GM18505 (cell line): ENCODE measurements around the gene CCDC18.

ENCODE experiments used
- ATAC-seq: cut with Tn5 transposase; IDR thresholded peaks from one replicate; pipeline ENCODE4 v1.9.1; 2021; ENCODE audit not compliant: unreplicated experiment
- POLR2A ChIP-seq: IDR thresholded peaks from 4 replicates; pipeline ENCODE4 v1.6.1; 2011; ENCODE audit warnings: borderline replicate concordance; ENCODE audit not compliant: insufficient read depth, insufficient read length; ENCODE audit errors: extremely low read depth

CCDC18 gene

DNA sequence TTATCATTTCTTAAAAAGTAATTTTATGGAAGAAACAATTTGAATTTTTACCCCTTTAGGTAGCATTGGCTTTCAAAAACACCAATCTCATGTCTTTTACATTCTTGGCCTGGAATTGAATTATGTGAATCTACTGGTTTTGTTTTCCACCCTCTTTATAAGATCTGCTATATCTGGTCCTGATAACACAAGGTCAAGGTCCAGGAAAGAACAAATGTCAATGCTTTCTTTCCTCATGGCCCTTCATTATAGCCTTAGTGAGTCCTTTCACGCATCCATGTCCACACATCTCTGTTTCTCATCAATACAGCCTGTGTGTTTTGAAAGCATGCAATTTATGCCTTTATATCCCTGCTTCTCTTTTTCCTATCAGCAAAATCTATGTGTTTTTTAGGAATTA lies 141.2 kb downstream of the CCDC18 start:
- ATAC-seq, result no peak
- TF ChIP-seq POLR2A, result no peak

DNA sequence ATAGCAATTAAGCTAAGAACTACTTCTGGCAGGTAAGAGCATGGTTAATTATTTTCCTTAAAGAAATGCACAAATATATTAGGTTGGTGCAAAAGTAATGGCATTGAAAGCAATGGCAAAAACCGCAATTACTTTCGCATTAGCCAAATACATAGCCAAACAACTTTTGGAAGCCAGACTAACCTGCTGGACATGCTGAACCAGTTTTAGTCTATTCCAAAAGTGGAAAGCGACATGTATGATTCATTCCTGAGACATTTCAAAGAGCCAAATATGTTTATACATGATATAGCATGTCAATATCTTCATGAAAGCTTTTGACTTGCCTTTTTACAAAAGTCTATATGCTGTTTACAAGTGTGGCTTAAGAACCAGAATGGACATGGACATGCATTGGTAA lies 141.8 kb downstream of the CCDC18 start:
- TF ChIP-seq POLR2A, result no peak
- ATAC-seq, result no peak

DNA sequence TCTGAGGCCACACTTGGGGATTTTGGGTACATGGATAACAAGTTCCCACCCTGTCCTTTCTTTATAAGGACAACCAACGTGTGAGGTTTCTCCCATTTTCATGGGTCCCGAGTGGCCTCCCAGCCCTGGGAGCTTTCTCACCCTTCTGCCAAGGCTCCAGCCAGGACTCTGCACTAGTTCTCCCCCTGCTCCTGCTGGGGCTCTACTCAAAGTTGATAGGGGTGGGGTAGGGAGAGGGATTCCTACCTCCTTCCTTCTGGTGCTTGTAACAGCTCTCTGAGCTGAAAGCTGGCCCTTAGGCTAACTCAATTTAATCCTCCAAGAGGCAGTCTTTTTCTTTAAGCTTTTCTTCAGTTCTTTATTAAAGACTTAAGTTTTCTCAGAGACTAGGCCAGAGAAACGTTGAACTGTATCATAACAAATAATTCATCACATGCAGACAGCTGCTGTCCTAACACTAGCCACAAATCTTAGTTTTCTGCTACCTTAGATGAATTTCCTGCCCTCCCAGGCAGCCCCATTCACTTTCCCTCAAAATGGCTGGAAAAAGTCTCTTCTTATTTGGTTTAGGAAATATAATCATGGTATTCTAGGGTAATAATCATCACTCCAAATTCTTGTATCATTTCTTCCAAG lies 142.8 kb downstream of the CCDC18 start:
- no peak for TF ChIP-seq POLR2A
- ATAC-seq, result no peak

DNA sequence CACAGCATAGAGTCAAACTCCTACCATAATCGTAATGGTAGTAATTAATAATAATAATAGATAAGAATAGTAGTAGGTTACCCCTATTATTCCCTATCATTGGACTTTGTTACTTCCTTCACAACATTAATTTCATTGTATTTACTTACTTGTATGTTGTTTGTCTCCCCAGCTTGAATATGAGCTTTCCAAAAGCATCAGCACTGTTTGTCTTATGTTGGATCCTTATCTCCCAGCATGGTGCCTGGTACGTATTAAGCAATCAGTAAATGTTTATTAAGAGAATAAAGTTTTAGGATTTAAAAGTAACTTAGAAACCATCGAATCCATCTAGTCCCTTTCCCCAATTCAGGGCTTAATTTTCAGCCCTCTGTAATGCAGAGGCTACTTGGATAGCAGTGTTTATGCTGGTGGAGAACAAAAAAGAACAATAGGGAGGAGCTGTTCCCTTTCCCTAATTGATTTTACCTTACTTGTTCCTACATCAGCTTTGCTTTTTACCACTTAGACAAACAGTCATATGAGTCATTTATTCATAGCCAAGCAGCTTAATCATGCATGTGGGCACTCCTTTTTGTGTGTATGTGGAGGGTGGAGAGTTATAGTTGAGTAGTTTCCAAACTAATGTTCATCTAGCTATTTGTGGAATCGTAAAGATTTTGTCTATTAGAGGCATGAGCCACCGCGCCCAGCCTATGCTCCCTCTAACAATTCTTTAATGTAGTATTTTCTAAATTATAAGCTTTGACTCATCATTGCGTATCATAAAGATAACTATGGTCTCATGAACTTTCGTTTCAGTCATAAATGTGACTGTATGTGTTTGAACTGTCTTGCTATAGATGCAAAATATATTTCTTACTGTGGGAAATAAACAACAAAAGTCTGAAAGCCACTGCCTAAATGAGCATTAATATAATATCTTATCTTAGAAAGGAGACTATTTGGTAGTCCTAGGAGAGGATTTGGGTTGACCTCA lies 144.3 kb downstream of the CCDC18 start:
- ATAC-seq, result no peak

More for the DNA sequence above, 144.3 kb downstream of the CCDC18 start:
- TF ChIP-seq POLR2A, result no peak
